ENCODE data around the gene EZH2.
A peak's percentile ranks its signal among the peaks of the same experiment; 100 is the strongest.

Gene EZH2

GRCh38 chr7:148898845-148899484 lies 14.9 kb upstream of the EZH2 start:
- no peak for DNase-seq

DNA sequence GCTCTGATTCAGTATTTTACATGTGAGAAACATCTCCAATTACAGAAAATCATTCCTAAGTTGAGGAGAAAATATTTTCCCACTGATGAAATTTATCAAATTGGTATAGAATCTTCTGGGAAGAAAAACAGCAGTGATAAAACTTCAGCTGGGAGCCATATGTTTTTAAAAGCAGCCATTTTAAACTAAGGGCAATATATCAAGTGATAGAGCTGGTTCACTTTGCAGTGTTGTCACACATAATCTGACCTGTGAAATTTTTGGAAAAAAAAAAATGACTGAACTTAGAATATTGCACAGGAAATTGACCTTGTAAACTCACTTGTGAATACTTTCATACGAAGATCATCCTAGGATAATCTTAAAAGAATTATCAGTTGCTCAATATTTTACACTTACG lies 10.5 kb upstream of the EZH2 start:
- no peak for DNase-seq

GRCh38 chr7:148893071-148893470 lies 9.0 kb upstream of the EZH2 start:
- no peak for DNase-seq

- DNase-seq, result no peak
Observed at GRCh38 chr7:148888300-148888699, 4.2 kb upstream of the EZH2 start.

DNA sequence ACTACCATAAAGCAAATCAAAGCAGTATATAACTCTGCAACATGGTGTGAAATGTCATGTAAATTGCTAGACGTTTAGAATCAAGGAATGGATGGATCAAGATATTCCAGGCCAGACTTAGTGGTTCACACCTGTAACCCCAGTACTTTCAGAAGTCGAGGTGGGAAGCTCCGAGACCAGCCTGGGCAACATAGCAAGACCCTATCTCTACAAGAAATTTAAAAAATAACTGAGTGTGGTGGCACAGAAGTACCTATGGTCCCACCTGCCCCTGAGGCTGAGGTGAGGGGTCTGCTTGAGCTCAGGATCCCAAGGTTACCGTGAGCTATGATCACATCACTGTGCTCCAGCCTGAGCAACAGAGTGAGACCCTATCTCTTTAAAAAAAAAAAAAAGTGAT lies 2.8 kb upstream of the EZH2 start:
- DNase-seq, result no peak

- DNase-seq, result peak; percentile 87 to 98
Observed at GRCh38 chr7:148884299-148885022, 370 bp upstream of the EZH2 start.

GRCh38 chr7:148883266-148884048 lies 634 bp downstream of the EZH2 start:
- peak; percentile 44 to 79 for DNase-seq

DNA sequence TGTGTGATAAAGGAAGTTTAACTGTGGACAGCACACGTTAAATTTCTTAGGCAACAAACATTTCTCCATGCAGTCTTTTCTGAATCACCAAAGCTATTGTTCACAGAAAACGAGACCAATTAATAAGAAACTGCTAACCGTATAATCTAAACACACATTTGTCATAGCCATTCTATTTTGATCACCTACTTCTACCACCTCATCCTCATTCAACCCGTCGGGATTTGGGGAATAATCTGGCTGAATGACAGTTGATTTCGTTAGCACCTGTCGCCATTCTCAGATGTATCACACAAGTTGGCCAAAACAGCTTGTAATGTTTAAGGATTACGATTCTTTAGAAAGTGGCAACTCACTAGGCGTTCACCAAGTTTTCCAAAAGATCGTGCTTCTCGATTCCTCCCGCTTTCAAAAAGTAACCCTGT lies 1.2 kb downstream of the EZH2 start:
- peak in 1 of 2 experiments; percentile 62 for DNase-seq

GRCh38 chr7:148882192-148882591 lies 1.9 kb downstream of the EZH2 start:
- no peak for DNase-seq

- no peak for DNase-seq
Observed at GRCh38 chr7:148878317-148878716, 5.8 kb downstream of the EZH2 start.

DNA sequence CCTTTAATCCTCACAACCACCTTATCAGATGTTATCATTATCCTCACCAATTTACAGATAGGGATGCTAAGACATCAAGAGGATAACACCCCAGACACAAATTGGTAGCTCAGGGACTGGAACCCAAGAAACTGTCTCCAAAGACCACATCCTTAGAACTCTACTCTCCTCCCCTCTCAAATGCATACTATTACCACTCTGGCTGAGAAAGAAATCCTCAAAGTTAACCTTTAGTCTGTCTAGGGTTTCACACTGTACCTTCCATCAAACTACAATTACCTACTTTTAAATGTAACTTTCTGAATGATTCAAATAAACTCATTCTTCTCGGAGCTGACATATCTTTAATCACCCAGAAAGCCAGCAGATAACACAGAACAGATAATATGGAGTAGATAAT lies 6.6 kb downstream of the EZH2 start:
- no peak for DNase-seq

GRCh38 chr7:148872188-148872587 lies 11.9 kb downstream of the EZH2 start:
- DNase-seq, result no peak

DNA sequence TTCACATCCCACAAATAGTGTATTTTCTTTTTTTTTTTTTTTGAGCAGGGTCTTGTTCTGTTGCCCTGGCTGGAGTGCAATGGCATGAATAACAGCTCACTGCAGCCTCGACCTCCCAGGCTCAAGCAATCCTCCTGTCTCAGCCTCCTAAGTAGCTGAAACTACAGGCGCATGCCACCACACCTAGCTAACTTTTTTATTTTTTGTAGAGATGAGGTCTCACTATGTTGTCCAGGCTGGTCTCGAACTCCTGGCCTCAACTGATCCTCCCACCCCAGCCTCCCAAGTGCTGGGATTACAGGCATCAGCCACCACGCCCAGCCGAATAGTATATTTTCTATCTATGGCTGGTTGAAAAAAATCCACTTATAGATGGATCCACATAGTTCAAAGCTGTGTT lies 12.5 kb downstream of the EZH2 start:
- DNase-seq, result no peak

DNA sequence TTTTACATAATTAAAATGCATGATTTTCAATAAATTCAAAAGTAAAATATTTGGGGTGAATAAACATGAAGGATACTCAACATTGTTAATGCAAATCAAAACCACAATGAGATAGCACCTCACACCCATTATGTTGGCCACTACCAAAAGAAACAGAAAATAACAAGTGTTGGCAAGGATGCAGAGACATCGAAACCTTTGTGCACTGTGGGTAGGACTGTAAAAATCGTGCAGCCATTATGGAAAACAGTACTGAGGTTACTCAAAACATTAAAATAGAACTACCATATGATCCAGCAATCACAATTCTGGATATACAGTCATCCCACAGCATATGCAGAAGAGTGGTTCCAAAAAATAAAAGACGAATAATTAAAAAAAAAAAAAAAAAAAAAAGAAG lies 13.1 kb downstream of the EZH2 start:
- no peak for DNase-seq

DNA sequence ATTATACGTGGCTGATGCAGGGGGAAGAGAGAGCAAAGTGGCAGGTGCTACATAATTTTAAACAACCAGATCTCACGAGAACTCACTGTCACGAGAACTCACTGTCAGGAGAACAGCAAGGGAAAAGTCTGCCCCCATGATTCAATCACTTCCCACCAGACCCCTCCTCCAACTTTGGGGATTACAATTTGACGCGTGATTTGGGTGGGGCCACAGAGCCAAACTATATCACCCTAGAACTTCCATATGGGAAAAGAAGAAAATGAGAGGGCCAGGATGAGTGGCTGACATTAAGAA lies 15.8 kb downstream of the EZH2 start:
- no peak for DNase-seq

GRCh38 chr7:148867596-148868377 lies 16.3 kb downstream of the EZH2 start:
- DNase-seq, result peak in 1 of 2 experiments; percentile 44

DNA sequence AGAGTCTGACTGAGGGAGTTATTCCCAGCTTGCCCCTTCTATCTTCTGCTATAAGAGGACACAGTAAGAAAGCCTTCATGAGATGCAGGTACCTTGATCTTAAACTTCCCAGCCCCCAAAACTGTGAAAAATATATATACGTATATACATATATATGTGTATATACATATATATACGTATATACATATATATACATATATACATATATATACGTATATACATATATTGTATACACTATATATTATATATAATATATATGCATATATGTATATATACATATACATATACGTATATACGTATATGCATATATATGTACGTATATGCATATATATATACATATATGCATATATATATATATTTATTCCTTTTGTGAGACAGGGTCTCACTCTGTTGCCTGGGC lies 17.7 kb downstream of the EZH2 start:
- DNase-seq, result no peak

GRCh38 chr7:148865283-148865682 lies 18.8 kb downstream of the EZH2 start:
- DNase-seq, result no peak

DNA sequence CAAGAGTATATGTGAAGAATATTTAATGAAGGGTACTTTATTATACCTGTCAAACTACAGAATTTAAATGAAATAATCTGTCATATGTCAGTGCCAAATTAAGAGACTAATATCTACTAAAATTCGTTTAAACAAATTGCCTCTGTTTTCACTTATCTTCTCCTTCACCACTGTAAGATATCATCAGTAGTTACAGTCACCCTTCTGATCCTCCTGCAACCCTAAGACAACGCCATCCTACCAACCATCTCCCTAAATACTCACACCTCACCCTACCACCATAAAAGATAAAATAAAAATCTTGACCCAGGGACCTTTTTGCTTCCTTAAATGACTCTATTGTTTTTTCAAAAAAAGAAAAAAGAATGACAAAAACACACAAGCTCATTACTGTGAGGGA lies 20.8 kb downstream of the EZH2 start:
- no peak for DNase-seq

DNA sequence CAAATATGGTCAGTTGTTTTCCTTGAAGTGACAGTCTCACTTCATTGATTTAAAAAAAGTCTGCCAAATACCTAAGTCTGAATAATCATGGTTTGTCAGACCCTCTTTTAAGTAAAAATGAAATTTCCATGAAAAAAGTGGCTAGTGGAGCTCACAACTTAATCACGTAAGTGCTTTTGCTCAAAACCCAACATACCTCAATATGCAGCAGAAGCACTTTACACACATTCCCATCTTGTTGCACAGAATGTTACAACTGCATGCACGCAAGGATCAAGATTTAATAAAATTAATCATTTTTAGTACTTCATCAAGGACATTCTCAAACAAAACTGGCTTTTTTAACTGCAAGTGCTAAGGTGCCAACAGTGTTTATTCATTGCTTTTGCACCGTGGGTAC lies 21.6 kb downstream of the EZH2 start:
- no peak for DNase-seq

DNA sequence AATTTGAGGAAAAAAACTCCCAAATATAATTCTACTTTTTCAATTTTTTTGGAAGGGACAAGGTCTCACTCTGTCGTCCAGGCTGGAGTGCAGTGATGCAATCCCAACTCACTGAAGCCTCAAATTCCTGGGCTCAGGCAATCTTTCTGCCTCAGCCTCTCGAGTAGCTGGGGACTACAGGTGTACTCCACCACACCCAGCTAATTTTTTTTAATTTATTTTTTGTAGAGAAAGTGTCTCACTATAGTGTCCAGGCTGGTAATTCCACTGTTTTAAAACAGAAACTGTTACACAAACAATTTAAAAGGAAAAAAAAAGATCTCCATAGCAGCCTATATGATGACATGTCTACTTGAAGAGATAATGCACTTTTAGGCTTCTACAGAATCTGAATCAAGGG lies 25.6 kb downstream of the EZH2 start:
- no peak for DNase-seq

- no peak for DNase-seq
Observed at GRCh38 chr7:148856891-148857290, 27.2 kb downstream of the EZH2 start.

DNA sequence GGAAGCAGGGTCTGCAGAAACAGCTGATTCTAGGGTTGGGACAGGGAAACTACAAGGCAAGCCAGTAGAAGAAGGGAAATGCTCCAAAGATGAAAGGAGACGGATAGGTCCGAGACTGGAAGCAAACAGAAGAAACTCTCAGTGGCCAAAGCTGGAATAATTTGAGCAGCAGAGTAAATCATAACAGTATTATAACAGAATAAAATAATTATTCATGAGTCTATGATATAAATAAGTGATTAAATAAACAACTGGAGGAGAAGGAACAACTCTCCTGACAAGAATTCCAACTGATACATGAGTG lies 27.6 kb downstream of the EZH2 start:
- no peak for DNase-seq

- no peak for DNase-seq
Observed at GRCh38 chr7:148854983-148855382, 29.1 kb downstream of the EZH2 start.
